IPS-15b (cell line): ENCODE measurements around the gene PRRC2A.
"Not testable (repeated sequence)": the region's sequence is repeated elsewhere in the genome, so short reads cannot be mapped to it uniquely, and the experiment has no call there.

Source experiments
- H3K27me3 ChIP-seq: one replicate; pipeline ENCODE4 v1.6.1; 2013; ENCODE audit warnings: low read length; ENCODE audit not compliant: control insufficient read depth, insufficient read depth
- H3K36me3 ChIP-seq: one replicate; pipeline ENCODE4 v1.6.1; 2013; ENCODE audit warnings: low read length; ENCODE audit not compliant: control insufficient read depth, insufficient read depth
- H3K4me1 ChIP-seq: one replicate; pipeline ENCODE4 v1.6.1; 2013; ENCODE audit warnings: mild to moderate bottlenecking, low read length; ENCODE audit not compliant: control insufficient read depth, insufficient read depth
- H3K4me3 ChIP-seq: one replicate; pipeline ENCODE4 v1.5.1; 2013; ENCODE audit warnings: low read depth, low read length
- H3K9ac ChIP-seq: one replicate; pipeline ENCODE4 v1.6.1; 2013; ENCODE audit warnings: low read depth, mild to moderate bottlenecking, low read length
- H3K9me3 ChIP-seq: one replicate; pipeline ENCODE4 v1.6.1; 2013; ENCODE audit warnings: mild to moderate bottlenecking, low read length; ENCODE audit not compliant: control insufficient read depth, insufficient read depth

Gene PRRC2A

DNA sequence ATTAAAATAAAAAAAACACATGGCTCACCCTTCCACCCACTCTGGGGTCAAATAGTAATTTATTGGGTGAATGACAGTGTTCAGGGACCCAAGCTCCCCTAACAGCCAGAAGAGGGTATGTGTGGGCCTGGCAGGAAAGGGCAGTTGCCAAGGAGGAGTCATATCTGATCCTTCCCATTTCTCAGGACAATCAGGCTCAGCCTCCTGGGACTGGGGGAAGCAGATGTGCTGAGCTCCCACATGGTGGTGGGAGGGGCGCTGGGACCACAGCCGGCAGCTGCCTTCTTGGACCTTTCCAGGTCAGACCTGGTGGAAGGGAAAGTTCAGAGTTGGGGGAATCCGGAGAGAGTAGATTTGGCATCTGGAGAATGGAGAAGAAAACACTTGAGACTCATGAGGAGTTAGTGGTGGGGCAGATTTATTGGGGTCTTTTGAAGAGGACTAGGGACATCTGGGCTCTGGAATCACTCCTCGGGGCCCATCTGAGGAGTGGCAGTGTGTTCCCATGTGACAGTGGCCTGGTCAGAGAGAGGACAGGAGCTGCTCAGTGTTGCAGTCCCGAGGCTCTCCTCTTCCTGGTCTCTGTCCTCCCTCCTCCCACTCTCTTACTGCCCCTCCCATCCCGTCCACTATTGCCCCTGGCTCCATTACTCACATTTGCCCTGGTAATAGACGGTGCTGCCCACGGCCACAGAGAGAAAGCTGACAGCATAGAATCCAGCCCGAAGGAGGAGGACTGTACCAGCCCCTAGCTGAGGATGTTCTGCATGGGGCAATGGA, 31.5 kb upstream of the PRRC2A start:
- Histone ChIP-seq H3K4me1 (no peaks in the 10 kb centered on the region), H3K27me3 (no peaks in the 10 kb centered on the region), H3K36me3 (no peaks in the 10 kb centered on the region), H3K9ac (no peak overlapping the region), H3K4me3 (no peak overlapping the region), H3K9me3 (no peaks in the 10 kb centered on the region)

GRCh38 chr6:31590691-31591090, 29.8 kb upstream of the PRRC2A start:
- H3K27me3 ChIP-seq, H3K9ac ChIP-seq, H3K4me3 ChIP-seq, H3K36me3 ChIP-seq, H3K4me1 ChIP-seq, H3K9me3 ChIP-seq: not testable (repeated sequence)

DNA sequence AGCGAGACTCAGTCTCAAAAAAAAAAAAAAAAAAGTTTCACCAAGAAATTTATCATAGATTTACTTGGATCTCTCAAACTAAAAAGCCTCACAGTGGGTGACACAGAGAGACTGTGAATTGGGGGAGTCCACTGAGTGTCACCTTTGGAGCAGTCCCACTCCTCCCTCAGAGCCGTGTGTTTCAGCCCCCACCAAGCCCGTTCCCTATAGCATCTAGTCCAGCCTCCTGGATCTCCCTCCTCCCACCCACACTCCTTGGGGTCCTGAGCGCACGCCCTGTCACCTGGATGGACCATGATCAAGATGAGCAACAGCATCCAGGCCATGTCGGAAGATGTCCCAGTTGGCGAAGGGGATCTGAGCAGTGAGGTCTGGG, 28.1 kb upstream of the PRRC2A start:
- H3K9ac ChIP-seq = no peak overlapping the region
- H3K36me3 ChIP-seq = no peaks in the 10 kb centered on the region
- H3K4me1 ChIP-seq = no peaks in the 10 kb centered on the region
- no peak overlapping the region for H3K4me3 ChIP-seq
- no peaks in the 10 kb centered on the region for H3K27me3 ChIP-seq
- no peaks in the 10 kb centered on the region for H3K9me3 ChIP-seq

DNA sequence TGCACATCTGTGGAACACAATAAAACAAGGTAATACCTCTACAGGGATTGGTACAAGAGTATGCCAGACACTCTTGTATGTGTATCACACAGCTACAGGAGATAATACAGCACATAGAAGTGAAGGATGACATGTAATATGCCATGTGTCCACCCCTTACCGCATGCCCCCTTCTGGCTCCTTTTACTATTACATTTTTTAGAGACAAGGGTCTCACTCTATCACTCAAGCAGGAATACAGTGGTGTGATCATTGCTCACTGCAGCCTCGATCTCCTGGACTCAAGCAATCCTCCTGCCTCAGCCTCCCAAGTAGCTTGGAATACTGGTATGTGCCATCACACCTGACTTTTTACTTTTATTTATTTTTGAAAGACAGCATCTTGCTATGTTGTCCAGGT, 23.5 kb upstream of the PRRC2A start:
- no peaks in the 10 kb centered on the region for H3K27me3 ChIP-seq
- H3K4me3 ChIP-seq = no peak overlapping the region
- H3K9me3 ChIP-seq = no peaks in the 10 kb centered on the region
- no peak overlapping the region for H3K9ac ChIP-seq
- no peaks in the 10 kb centered on the region for H3K4me1 ChIP-seq
- H3K36me3 ChIP-seq = no peaks in the 10 kb centered on the region

DNA sequence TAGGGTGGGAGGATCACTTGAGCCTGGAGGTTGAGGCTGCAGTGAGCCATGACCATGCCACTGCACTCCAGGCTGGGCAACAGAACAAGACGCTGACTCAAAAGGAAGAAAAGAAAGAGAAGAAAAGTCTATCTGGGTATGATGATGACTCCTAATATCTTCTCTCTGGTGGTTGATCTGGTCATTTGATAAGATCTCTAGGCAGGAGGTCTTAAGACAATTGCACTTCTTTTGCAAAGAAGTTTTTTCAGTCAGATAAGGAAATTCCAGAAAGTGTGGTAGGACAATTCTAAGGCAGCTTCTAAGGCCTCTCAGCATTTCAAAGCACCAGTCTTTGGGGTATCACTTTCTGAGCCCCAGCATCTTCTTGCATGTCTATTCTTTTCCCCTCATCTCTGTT, 13.2 kb upstream of the PRRC2A start:
- Histone ChIP-seq H3K9ac (no peak overlapping the region), H3K4me3 (no peak overlapping the region), H3K27me3 (no peaks in the 10 kb centered on the region), H3K36me3 (no peaks in the 10 kb centered on the region), H3K4me1 (no peaks in the 10 kb centered on the region), H3K9me3 (no peaks in the 10 kb centered on the region)

GRCh38 chr6:31609519-31610406, 10.8 kb upstream of the PRRC2A start:
- Histone ChIP-seq H3K4me1 (peaks cover 2% of the 10 kb centered on the region), H3K36me3 (no peaks in the 10 kb centered on the region), H3K27me3 (no peaks in the 10 kb centered on the region), H3K4me3 (no peak overlapping the region), H3K9ac (no peak overlapping the region), H3K9me3 (no peaks in the 10 kb centered on the region)

GRCh38 chr6:31610968-31611367, 9.5 kb upstream of the PRRC2A start:
- Histone ChIP-seq H3K4me1 (peaks cover 9% of the 10 kb centered on the region), H3K9me3 (no peaks in the 10 kb centered on the region), H3K27me3 (no peaks in the 10 kb centered on the region), H3K4me3 (no peak overlapping the region), H3K36me3 (no peaks in the 10 kb centered on the region), H3K9ac (no peak overlapping the region)

DNA sequence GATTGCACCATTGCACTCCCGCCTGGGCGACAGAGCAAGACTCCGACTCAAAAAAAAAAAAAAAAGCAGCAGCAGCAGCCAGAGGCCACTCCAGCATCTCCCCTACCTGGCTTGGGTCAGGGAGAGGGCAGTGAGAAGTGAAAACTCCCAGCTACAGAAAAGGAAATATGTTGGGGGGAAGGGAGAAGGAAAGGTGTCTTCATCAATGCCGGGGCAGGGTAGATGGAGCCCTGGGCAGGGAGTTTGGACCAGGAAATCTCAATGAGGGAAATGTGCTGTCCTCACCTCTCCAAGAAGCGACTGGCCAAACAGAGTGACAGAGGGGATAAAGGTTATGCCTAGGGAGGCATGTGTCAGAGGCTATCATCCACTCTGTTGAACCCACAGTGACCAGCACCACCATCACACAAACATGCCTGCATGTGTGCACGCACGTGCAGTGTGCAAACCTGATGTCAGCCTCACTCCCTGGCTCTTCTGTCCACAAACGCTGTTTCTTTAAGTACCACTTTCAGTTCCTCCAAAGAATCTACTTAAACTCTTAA, 6.4 kb upstream of the PRRC2A start:
- H3K4me1 ChIP-seq = peaks cover 12% of the 10 kb centered on the region
- no peak overlapping the region for H3K9ac ChIP-seq
- no peak overlapping the region for H3K4me3 ChIP-seq

DNA sequence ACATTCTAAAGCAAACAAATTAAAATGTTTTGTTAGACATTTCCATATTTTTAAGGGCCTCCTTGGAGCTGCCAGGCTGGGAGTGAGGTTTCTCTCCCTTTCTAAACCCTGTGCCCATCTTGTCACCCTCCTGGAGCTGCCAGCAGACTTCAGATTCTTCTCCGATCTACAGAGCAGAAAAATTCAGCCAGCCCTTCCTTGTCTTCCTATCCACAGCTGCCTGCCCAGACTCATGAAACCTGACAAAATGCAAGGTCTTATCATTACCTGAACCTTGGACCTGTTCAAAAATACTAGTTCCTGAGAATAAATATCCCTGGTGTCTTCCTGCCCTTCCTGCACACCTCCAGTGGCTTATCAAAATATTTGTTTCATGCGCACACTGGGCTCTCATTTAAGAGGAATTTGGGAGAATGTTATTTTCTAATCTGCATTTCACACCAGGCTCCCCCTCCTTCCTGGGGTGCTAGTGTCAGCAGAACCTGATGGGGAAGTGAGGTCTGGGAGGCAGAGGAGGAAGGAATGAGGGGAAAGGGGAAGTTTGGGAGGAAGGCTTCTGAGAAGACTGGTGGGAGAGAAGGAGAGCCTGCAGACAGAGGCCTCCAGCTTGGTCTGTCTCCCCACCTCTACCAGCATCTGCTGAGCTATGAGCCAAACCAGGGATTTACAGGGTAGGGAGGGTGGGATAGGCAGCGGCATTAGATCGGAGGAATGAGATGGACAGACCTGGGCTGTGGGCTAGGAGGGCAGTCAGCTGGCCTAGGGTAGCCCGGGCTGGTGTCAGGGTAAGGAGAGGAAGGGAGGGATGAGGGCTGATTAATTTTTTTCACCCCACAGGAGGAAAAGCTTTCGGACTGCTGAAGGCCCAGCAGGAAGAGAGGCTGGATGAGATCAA, 5.6 kb upstream of the PRRC2A start, which contains the start of gene AIF1:
Gene AIF1 (plus strand): TSS at position 551 of the 895 bp plus-strand sequence. CDS start 96 bp downstream, at position 647.
- no peaks in the 10 kb centered on the region for H3K27me3 ChIP-seq
- no peak within 1 kb of the TSS for H3K4me3 ChIP-seq
- peak within 1 kb of the TSS; percentile 8 for H3K9ac ChIP-seq
- H3K36me3 ChIP-seq = no peaks in the 10 kb centered on the region
- H3K9me3 ChIP-seq = no peaks in the 10 kb centered on the region
- H3K4me1 ChIP-seq = peaks cover 12% of the 10 kb centered on the region

More for the DNA sequence above, 6.4 kb upstream of the PRRC2A start:
- no peaks in the 10 kb centered on the region for H3K9me3 ChIP-seq
- no peaks in the 10 kb centered on the region for H3K36me3 ChIP-seq
- no peaks in the 10 kb centered on the region for H3K27me3 ChIP-seq

DNA sequence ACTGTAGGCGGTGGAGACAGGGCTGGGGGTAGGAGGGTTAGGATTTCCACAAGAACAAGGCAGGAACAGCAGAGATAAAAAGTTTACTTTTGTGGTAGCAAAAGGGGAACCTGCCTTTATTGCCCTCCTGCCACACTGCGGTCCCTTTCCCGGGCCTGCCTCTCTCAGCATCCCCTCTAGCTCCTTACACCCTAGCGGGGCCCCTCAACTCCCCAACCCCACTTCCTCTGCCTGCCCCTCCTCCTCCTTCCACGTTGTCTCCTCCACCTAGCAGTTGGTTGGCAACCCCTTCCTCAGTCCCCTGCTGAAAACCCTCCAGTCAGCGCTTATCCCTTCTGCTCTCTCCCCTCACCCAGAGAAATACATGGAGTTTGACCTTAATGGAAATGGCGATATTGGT, 4.8 kb upstream of the PRRC2A start:
- H3K36me3 ChIP-seq = no peaks in the 10 kb centered on the region
- no peaks in the 10 kb centered on the region for H3K9me3 ChIP-seq
- H3K27me3 ChIP-seq = no peaks in the 10 kb centered on the region
- no peak overlapping the region for H3K4me3 ChIP-seq
- H3K4me1 ChIP-seq = peaks cover 12% of the 10 kb centered on the region
- peak overlapping the region; percentile 8 for H3K9ac ChIP-seq

DNA sequence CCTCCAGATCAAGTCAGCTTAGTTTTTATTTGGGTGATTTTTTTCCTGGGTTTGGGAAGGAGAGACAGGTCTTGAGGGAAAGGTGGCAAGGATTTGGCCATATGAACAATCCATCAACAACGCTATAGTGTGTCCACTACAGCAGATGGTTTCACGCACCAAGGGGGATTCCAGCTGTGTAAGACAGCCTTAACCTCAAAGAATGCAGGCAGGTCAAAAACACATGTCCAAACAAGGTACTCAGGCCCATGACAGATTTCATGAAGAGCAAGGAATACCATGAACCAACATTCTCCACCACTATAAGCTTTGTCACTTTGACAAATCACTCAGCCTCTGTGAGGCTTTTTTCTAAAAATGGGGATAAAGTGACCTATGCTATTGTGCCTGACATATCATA, 3.5 kb upstream of the PRRC2A start:
- Histone ChIP-seq H3K27me3 (no peaks in the 10 kb centered on the region), H3K9ac (no peak overlapping the region), H3K4me1 (peaks cover 12% of the 10 kb centered on the region), H3K4me3 (no peak overlapping the region), H3K9me3 (no peaks in the 10 kb centered on the region), H3K36me3 (no peaks in the 10 kb centered on the region)
